ENCODE measurements around the gene DLEC1.
"Not testable (repeated sequence)": the region's sequence is repeated elsewhere in the genome, so short reads cannot be mapped to it uniquely, and the experiment has no call there.

DLEC1 gene

GRCh38 chr3:38086496-38086895 is 47.5 kb downstream of the DLEC1 start:
- DNase-seq (ENCODE audit: low spot score) (no peak), ATAC-seq (ENCODE audit: low read depth) (no peak)
- H3K27me3 ChIP-seq (ENCODE audit: insufficient read depth, poor library complexity, severe bottlenecking), result no peaks in the 10 kb centered on the region
- no peaks in the 10 kb centered on the region for H3K9me3 ChIP-seq (ENCODE audit: severe bottlenecking)
- no peak overlapping the region for H3K4me3 ChIP-seq (ENCODE audit: severe bottlenecking)
- H3K36me3 ChIP-seq (ENCODE audit: low read depth), result no peaks in the 10 kb centered on the region
- TF ChIP-seq, protein P1, sequence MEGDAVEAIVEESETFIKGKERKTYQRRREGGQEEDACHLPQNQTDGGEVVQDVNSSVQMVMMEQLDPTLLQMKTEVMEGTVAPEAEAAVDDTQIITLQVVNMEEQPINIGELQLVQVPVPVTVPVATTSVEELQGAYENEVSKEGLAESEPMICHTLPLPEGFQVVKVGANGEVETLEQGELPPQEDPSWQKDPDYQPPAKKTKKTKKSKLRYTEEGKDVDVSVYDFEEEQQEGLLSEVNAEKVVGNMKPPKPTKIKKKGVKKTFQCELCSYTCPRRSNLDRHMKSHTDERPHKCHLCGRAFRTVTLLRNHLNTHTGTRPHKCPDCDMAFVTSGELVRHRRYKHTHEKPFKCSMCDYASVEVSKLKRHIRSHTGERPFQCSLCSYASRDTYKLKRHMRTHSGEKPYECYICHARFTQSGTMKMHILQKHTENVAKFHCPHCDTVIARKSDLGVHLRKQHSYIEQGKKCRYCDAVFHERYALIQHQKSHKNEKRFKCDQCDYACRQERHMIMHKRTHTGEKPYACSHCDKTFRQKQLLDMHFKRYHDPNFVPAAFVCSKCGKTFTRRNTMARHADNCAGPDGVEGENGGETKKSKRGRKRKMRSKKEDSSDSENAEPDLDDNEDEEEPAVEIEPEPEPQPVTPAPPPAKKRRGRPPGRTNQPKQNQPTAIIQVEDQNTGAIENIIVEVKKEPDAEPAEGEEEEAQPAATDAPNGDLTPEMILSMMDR (IDR thresholded peaks at IDR 0.05; ENCODE audit: poor library complexity, severe bottlenecking), result no peak
- no peaks in the 10 kb centered on the region for H3K4me1 ChIP-seq (ENCODE audit: insufficient read depth, poor library complexity, severe bottlenecking)
- no peak overlapping the region for H3K27ac ChIP-seq (ENCODE audit: poor library complexity, severe bottlenecking)

- not testable (repeated sequence) for H3K36me3 ChIP-seq (ENCODE audit: low read depth); H3K4me3 ChIP-seq (ENCODE audit: severe bottlenecking); H3K27ac ChIP-seq (ENCODE audit: poor library complexity, severe bottlenecking); H3K27me3 ChIP-seq (ENCODE audit: insufficient read depth, poor library complexity, severe bottlenecking); DNase-seq (ENCODE audit: low spot score); H3K4me1 ChIP-seq (ENCODE audit: insufficient read depth, poor library complexity, severe bottlenecking); ATAC-seq (ENCODE audit: low read depth); H3K9me3 ChIP-seq (ENCODE audit: severe bottlenecking)
Observed at GRCh38 chr3:38087278-38087677, 48.3 kb downstream of the DLEC1 start.

DNA sequence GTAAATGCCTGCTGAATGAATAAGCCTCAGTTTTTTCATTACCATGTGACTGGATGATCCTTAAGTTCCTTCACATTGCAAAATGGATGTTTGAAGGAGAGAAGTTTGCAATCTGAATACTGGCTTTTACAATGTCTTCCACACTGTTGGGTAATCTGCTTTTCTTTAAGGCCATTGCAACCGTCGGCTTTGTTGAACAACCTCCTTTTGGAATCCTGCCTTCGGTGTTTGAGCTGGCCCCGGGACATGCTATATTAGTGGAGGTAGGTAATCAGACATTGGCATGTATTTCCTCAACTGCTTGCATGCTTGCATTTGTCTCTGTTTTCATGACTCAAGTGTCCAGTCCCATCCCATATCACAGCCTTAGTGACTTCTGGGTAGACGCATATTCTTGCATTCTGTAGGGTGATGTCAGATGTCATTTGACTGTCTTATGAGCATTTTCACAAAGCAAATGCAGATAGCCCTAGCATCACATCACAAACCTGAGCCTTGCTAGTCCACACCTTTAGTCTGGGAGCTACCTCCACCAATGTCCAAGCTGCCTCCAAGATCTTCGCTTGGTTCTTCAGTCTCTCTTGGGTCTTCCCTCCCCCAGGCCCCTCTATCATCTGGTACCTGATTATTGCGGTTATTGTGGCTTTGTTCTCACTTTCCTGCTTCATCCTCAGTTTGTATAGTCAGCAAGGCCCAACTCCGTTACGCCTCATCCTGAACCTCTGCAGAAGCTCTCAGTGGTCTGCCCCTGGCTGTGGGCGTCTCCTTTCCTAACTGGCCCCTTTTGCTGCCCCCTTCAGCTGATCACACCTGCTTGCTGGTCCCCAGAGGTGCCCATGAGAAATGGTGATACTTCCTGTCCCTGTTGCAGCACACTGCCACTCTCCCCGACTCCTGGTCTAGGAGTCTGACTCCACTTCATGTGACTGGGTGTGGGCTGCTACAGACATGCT is 49.4 kb downstream of the DLEC1 start:
- DNase-seq (ENCODE audit: low spot score), result no peak
- Histone ChIP-seq H3K27me3 (ENCODE audit: insufficient read depth, poor library complexity, severe bottlenecking) (no peaks in the 10 kb centered on the region), H3K36me3 (ENCODE audit: low read depth) (no peaks in the 10 kb centered on the region), H3K4me1 (ENCODE audit: insufficient read depth, poor library complexity, severe bottlenecking) (no peaks in the 10 kb centered on the region), H3K27ac (ENCODE audit: poor library complexity, severe bottlenecking) (no peak overlapping the region), H3K4me3 (ENCODE audit: severe bottlenecking) (no peak overlapping the region), H3K9me3 (ENCODE audit: severe bottlenecking) (no peaks in the 10 kb centered on the region)
- ATAC-seq (ENCODE audit: low read depth), result no peak
- TF ChIP-seq, protein P1 (IDR thresholded peaks at IDR 0.05; ENCODE audit: poor library complexity, severe bottlenecking), result no peak

GRCh38 chr3:38089163-38089562 is 50.2 kb downstream of the DLEC1 start:
- no peak for ATAC-seq (ENCODE audit: low read depth)

GRCh38 chr3:38090453-38090852 is 51.4 kb downstream of the DLEC1 start:
- no peak for ATAC-seq (ENCODE audit: low read depth)
- H3K9me3 ChIP-seq (ENCODE audit: severe bottlenecking), result no peaks in the 10 kb centered on the region
- no peaks in the 10 kb centered on the region for H3K36me3 ChIP-seq (ENCODE audit: low read depth)

More at GRCh38 chr3:38089163-38089562, 50.2 kb downstream of the DLEC1 start:
- TF ChIP-seq, protein P1 (IDR thresholded peaks at IDR 0.05; ENCODE audit: poor library complexity, severe bottlenecking), result no peak
- Histone ChIP-seq H3K4me3 (ENCODE audit: severe bottlenecking) (no peak overlapping the region), H3K27me3 (ENCODE audit: insufficient read depth, poor library complexity, severe bottlenecking) (no peaks in the 10 kb centered on the region), H3K4me1 (ENCODE audit: insufficient read depth, poor library complexity, severe bottlenecking) (no peaks in the 10 kb centered on the region), H3K9me3 (ENCODE audit: severe bottlenecking) (no peaks in the 10 kb centered on the region), H3K36me3 (ENCODE audit: low read depth) (no peaks in the 10 kb centered on the region), H3K27ac (ENCODE audit: poor library complexity, severe bottlenecking) (no peak overlapping the region)
- no peak for DNase-seq (ENCODE audit: low spot score)

More at GRCh38 chr3:38090453-38090852, 51.4 kb downstream of the DLEC1 start:
- Histone ChIP-seq H3K4me3 (ENCODE audit: severe bottlenecking) (no peak overlapping the region), H3K27ac (ENCODE audit: poor library complexity, severe bottlenecking) (no peak overlapping the region), H3K4me1 (ENCODE audit: insufficient read depth, poor library complexity, severe bottlenecking) (no peaks in the 10 kb centered on the region), H3K27me3 (ENCODE audit: insufficient read depth, poor library complexity, severe bottlenecking) (no peaks in the 10 kb centered on the region)
- TF ChIP-seq, protein P1 (IDR thresholded peaks at IDR 0.05; ENCODE audit: poor library complexity, severe bottlenecking), result no peak
- no peak for DNase-seq (ENCODE audit: low spot score)
